ENCODE results near the gene ADAMTS2. TPM values are rescaled to one million over a fixed set of nuclear protein-coding genes. Genes with fewer than 3 reads are reported as not detected.
A peak's percentile ranks its signal among the peaks of the same experiment; 100 is the strongest.

The ADAMTS2 gene
- total and polyA plus RNA-seq, 11 donors = 1.1 to 23.0 (median 5.5) TPM

GRCh38 chr5:179311091-179311470, 34.2 kb downstream of the ADAMTS2 start:
- intact Hi-C loops (cut with DNase I) = no loop called here
- DNase-seq = peak in 3 of 5 donors; percentile 10 to 51 (median 13)
- Histone ChIP-seq H3K4me1 (peaks cover 0 to 19% (median 7%) of the 10 kb centered on the region in 12 donors), H3K36me3 (no peaks in the 10 kb centered on the region), H3K27me3 (no peaks in the 10 kb centered on the region), H3K9me3 (peaks cover 0 to 12% (median 0%) of the 10 kb centered on the region in 12 donors), H3K4me3 (no peak overlapping the region), H3K27ac (no peak overlapping the region)
- no peak for ATAC-seq
- TF ChIP-seq POLR2A (IDR thresholded peaks at IDR 0.05) (no peak), CTCF (IDR thresholded peaks at IDR 0.05) (no peak)
- 65 to 80% (median 71%) methylated on average over 8 of the region's 8 CpGs for WGBS, 4 donors

- peaks cover 0 to 13% (median 0%) of the 10 kb centered on the region in 12 donors for H3K9me3 ChIP-seq
- TF ChIP-seq POLR2A (IDR thresholded peaks at IDR 0.05) = no peak
- no peak for TF ChIP-seq CTCF (IDR thresholded peaks at IDR 0.05)
- no peaks in the 10 kb centered on the region for H3K36me3 ChIP-seq
- H3K4me1 ChIP-seq = peaks cover 0 to 17% (median 7%) of the 10 kb centered on the region in 12 donors
- H3K4me3 ChIP-seq = no peak overlapping the region
- H3K27ac ChIP-seq = no peak overlapping the region
- intact Hi-C loops (cut with DNase I) = no loop called here
- DNase-seq (peak in 3 of 5 donors; percentile 10 to 31 (median 17)), ATAC-seq (no peak)
- no peaks in the 10 kb centered on the region for H3K27me3 ChIP-seq
- 75 to 79% (median 75%) methylated on average over 6 to 9 of the region's 9 CpGs for WGBS, 4 donors
Measured at GRCh38 chr5:179310439-179311090, 34.7 kb downstream of the ADAMTS2 start.

GRCh38 chr5:179309751-179310320, 35.4 kb downstream of the ADAMTS2 start:
- WGBS, 4 donors = 89 to 96% (median 94%) methylated on average over 9 to 10 of the region's 10 CpGs
- ATAC-seq (no peak), DNase-seq (peak in 3 of 5 donors; percentile 18 to 37 (median 20))

More at GRCh38 chr5:179309751-179310320, 35.4 kb downstream of the ADAMTS2 start:
- Histone ChIP-seq H3K36me3 (no peaks in the 10 kb centered on the region), H3K27me3 (no peaks in the 10 kb centered on the region), H3K4me3 (no peak overlapping the region), H3K27ac (no peak overlapping the region), H3K9me3 (peaks cover 0 to 20% (median 5%) of the 10 kb centered on the region in 12 donors), H3K4me1 (peaks cover 0 to 10% (median 7%) of the 10 kb centered on the region in 12 donors)
- no peak for TF ChIP-seq CTCF (IDR thresholded peaks at IDR 0.05)
- TF ChIP-seq POLR2A (IDR thresholded peaks at IDR 0.05) = no peak
- intact Hi-C loops (cut with DNase I) = no loop called here
